Ovary (tissue), 9 donors: ENCODE results near the gene DGKQ. TPM values are rescaled to one million over a fixed set of nuclear protein-coding genes. Genes with fewer than 3 reads are reported as not detected.
A peak's percentile ranks its signal among the peaks of the same experiment; 100 is the strongest.
"Not testable (repeated sequence)": the region's sequence is repeated elsewhere in the genome, so short reads cannot be mapped to it uniquely, and the experiment has no call there.

ENCODE experiments used
- DNase-seq, 5 donors: peaks; one replicate each; pipeline ENCODE4 v3.0.0-alpha.2; 2019 to 2020
- H3K27ac ChIP-seq, 2 donors: fragments of 200-600 bp; one replicate each; pipeline versions ENCODE4 v1.5.1 to v1.8.0; 2019 to 2022
- H3K27me3 ChIP-seq: fragments of 200-600 bp; one replicate; pipeline ENCODE4 v1.8.0; 2022
- H3K36me3 ChIP-seq: fragments of 200-600 bp; sonication (generic); one replicate; pipeline ENCODE4 v1.5.1; 2019
- H3K4me1 ChIP-seq: one replicate; pipeline ENCODE4 v1.8.1; 2013; ENCODE audit warnings: mild to moderate bottlenecking, moderate library complexity; ENCODE audit not compliant: insufficient read depth
- H3K4me3 ChIP-seq: fragments of 200-600 bp; sonication (generic); one replicate; pipeline ENCODE4 v1.5.1; 2017
- H3K9me3 ChIP-seq, 2 donors: fragments of 200-600 bp in 1 of 2; sonication (generic) in 1 of 2; one replicate each; pipeline versions ENCODE4 v1.5.1 to v1.8.1; 2013 to 2019; ENCODE audit warnings: mild to moderate bottlenecking in 1 of 2, moderate library complexity in 1 of 2
- EP300 ChIP-seq: sonication (generic); formaldehyde crosslinking; IDR thresholded peaks from one replicate; pipeline ENCODE4 v1.6.1; 2017; ENCODE audit warnings: antibody characterized with exemption
- POLR2A ChIP-seq: fragments of 450-650 bp; IDR thresholded peaks from one replicate; pipeline ENCODE4 v1.6.1; 2017; ENCODE audit warnings: antibody characterized with exemption, mild to moderate bottlenecking, moderate library complexity
- whole genome bisulfite sequencing, 3 donors: extraction: QIAGEN DNeasy Blood & Tissue Kit in 1 of 3; methylation state at CpG; one replicate each; pipeline versions ENCODE4 v1.1.5 to v1.1.7; 2013 to 2017; 5-methylcytosine and 5-hydroxymethylcytosine counted together
- intact Hi-C, 4 donors: fragments of 100-400 bp; cut with DNase I; formaldehyde crosslinking; loops; one replicate each; pipeline versions ENCODE4 v1.11.0 to v1.15.1; 2022 to 2023
- polyA plus RNA-seq, 2 donors: library from polyadenylated mRNA; stranded (reverse); fragments of 200-250 nt in 1 of 2; fragments of 350-450 nt in 1 of 2; fragmentation: Illumina TruSeq in 1 of 2; extraction: RNeasy Lipid Tissue Mini Kit (QIAGEN cat#74804) in 1 of 2; gene quantifications; one replicate each; pipeline ENCODE4 v1.2.3, GENCODE V29; 2013 to 2014
- total RNA-seq, 7 donors: library from RNA; depleted of rRNA in 2 of 7; stranded (reverse); fragments of >200 nt in 2 of 7; fragmentation: NEBNext Ultra II Directional in 3 of 7; extraction: Animal tissue kit (Norgen Biotek cat#: 25700) in 3 of 7; gene quantifications; one replicate each; pipeline versions ENCODE4 v1.1.0 to v1.2.4, GENCODE V29; 2016 to 2023
- TF ChIP-seq, protein P1 (sequence below), 3 donors: fragments of 450-650 bp in 2 of 3; fragments of 200-600 bp in 1 of 3; IDR thresholded peaks; one replicate each; pipeline versions ENCODE4 v1.5.1 to v1.8.0; 2016 to 2022; ENCODE audit warnings: antibody characterized with exemption in 3 of 3, mild to moderate bottlenecking in 1 of 3
- donor health status: DM: no; HTN: no; CAD: no; lungs with moderate emphysema.
- donor health status: DM: no; HTN: no; CAD: no.
- donor health status: Bipolar disorder and iron deficiency.
- donor health status: DM: yes; HTN: yes; CAD: no.
- donor health status: DM: no; HTN: no; CAD: no.
- donor health status: DM: yes; HTN: yes; CAD: no.

The DGKQ gene
- total and polyA plus RNA-seq, 9 donors: 0.53 to 12.9 (median 6.9) TPM

DNA sequence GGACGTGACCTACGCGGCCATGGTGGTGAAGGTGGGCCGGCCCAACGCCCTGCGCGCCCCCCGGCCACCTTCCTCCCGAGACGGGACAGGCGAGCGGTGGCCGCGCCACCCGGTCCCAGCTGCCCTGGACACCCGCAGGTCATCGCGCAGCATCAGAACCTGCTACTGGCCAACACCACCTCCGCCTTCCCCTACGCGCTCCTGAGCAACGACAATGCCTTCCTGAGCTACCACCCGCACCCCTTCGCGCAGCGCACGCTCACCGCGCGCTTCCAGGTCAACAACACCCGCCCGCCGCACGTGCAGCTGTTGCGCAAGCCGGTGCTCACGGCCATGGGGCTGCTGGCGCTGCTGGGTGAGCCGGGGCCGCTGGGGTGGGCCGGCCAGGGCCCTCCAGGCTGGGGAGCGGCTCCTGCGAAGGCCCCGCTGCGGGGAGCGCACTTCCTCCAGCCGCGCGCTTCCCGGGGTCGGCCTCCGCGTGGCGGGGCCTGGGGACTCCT lies 28.8 kb upstream of the DGKQ start:
- H3K27ac ChIP-seq: no peak overlapping the region
- intact Hi-C loops: no loop called here
- H3K27me3 ChIP-seq: peaks cover 16% of the 10 kb centered on the region
- H3K9me3 ChIP-seq: no peaks in the 10 kb centered on the region
- 2 to 5% (median 4%) methylated on average over 37 to 54 of the region's 54 CpGs for WGBS, 3 donors
- peaks cover 13% of the 10 kb centered on the region for H3K4me1 ChIP-seq
- H3K36me3 ChIP-seq: no peaks in the 10 kb centered on the region
- TF ChIP-seq, protein P1, sequence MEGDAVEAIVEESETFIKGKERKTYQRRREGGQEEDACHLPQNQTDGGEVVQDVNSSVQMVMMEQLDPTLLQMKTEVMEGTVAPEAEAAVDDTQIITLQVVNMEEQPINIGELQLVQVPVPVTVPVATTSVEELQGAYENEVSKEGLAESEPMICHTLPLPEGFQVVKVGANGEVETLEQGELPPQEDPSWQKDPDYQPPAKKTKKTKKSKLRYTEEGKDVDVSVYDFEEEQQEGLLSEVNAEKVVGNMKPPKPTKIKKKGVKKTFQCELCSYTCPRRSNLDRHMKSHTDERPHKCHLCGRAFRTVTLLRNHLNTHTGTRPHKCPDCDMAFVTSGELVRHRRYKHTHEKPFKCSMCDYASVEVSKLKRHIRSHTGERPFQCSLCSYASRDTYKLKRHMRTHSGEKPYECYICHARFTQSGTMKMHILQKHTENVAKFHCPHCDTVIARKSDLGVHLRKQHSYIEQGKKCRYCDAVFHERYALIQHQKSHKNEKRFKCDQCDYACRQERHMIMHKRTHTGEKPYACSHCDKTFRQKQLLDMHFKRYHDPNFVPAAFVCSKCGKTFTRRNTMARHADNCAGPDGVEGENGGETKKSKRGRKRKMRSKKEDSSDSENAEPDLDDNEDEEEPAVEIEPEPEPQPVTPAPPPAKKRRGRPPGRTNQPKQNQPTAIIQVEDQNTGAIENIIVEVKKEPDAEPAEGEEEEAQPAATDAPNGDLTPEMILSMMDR (IDR thresholded peaks at IDR 0.05): no peak
- TF ChIP-seq POLR2A (no peak), EP300 (no peak)
- DNase-seq: peak in 4 of 5 donors; percentile 61 to 79 (median 74)
- no peak overlapping the region for H3K4me3 ChIP-seq

DNA sequence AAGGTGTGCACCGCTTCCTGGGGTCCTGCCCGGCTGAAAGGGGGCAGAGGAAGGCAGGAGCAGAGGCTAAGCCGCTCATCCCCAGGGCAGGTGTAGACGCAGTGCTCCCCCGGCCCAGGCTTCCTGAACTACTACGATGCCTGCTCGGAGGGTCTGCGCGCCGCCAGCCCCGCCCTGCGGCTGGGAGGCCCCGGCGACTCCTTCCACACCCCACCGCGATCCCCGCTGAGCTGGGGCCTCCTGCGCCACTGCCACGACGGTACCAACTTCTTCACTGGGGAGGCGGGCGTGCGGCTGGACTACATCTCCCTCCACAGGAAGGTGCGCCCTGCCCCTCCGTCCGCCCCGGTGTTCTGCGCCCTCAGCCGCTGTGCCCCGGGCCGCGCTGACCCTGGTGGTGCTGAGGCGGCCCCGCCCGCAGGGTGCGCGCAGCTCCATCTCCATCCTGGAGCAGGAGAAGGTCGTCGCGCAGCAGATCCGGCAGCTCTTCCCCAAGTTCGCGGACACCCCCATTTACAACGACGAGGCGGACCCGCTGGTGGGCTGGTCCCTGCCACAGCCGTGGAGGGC lies 28.3 kb upstream of the DGKQ start:
- Histone ChIP-seq H3K4me3 (no peak overlapping the region), H3K27me3 (peaks cover 16% of the 10 kb centered on the region), H3K4me1 (peaks cover 13% of the 10 kb centered on the region), H3K36me3 (no peaks in the 10 kb centered on the region), H3K9me3 (no peaks in the 10 kb centered on the region), H3K27ac (no peak overlapping the region)
- no peak for TF ChIP-seq EP300
- TF ChIP-seq, protein P1 (IDR thresholded peaks at IDR 0.05): no peak
- no peak for TF ChIP-seq POLR2A
- intact Hi-C loops: no loop called here
- 19 to 27% (median 23%) methylated on average over 36 to 48 of the region's 48 CpGs for WGBS, 3 donors
- DNase-seq: no peak

DNA sequence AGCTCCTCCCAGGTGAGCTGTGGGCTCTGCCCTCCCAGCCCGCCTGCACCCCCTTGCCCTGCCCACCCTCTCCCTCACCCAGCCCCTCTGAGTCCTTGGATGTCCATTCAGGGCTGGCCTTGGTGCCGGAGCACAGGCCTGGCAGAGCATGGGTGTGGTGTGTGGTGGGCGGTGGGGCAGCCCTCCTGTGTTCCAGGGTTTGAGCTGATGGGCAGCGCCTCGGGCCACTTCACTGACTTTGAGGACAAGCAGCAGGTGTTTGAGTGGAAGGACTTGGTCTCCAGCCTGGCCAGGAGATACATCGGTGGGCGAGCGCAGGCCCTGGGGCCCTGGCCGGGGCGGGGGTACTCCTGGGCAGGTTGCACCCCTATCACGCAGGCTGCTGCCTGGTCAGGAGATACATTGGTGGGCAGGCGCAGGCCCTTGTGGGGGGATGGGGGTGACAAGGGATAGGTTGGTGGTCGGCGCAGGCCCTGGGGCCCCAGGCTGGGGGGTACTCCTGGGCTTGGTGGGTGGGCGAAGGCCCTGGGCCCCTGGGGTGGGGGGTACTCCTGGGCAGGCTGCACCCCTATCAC lies 27.4 kb upstream of the DGKQ start:
- DNase-seq: no peak
- H3K4me3 ChIP-seq: no peak overlapping the region
- H3K9me3 ChIP-seq: no peaks in the 10 kb centered on the region
- intact Hi-C loops: no loop called here
- no peak overlapping the region for H3K27ac ChIP-seq
- peaks cover 13% of the 10 kb centered on the region for H3K4me1 ChIP-seq
- peaks cover 16% of the 10 kb centered on the region for H3K27me3 ChIP-seq
- TF ChIP-seq POLR2A: no peak
- TF ChIP-seq EP300: no peak
- TF ChIP-seq, protein P1 (IDR thresholded peaks at IDR 0.05): no peak
- H3K36me3 ChIP-seq: no peaks in the 10 kb centered on the region
- WGBS, 3 donors: 82 to 91% (median 84%) methylated on average over 10 to 15 of the region's 15 CpGs

DNA sequence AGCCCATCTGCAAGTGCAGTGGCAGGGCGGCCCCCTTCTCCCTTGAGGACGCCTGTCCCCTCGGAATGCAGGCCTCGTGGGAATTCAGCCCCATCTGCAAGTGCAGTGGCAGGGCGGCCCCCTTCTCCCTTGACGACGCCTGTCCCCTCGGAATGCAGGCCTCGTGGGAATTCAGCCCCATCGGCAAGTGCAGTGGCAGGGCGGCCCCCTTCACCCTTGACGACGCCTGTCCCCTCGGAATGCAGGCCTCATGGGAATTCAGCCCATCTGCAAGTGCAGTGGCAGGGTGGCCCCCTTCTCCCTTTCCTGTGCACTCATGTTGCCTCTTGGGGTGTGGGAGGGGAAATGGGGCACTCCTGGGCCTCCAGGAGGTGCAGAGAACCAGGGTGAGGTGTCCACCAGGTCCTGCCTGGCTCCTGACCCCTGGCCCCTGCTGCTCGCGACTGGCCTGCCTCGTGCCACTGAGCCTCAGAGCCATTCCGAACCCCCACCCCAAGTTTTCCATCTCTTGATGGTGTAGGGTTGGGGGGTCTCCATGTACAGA lies 26.6 kb upstream of the DGKQ start:
- TF ChIP-seq EP300: no peak
- TF ChIP-seq, protein P1 (IDR thresholded peaks at IDR 0.05): no peak
- no peak overlapping the region for H3K27ac ChIP-seq
- no peak for DNase-seq
- H3K36me3 ChIP-seq: no peaks in the 10 kb centered on the region
- WGBS, 3 donors: 52 to 56% (median 53%) methylated on average over 15 to 18 of the region's 18 CpGs
- peaks cover 16% of the 10 kb centered on the region for H3K27me3 ChIP-seq
- no peaks in the 10 kb centered on the region for H3K9me3 ChIP-seq
- H3K4me3 ChIP-seq: no peak overlapping the region
- peaks cover 13% of the 10 kb centered on the region for H3K4me1 ChIP-seq
- intact Hi-C loops: no loop called here

DNA sequence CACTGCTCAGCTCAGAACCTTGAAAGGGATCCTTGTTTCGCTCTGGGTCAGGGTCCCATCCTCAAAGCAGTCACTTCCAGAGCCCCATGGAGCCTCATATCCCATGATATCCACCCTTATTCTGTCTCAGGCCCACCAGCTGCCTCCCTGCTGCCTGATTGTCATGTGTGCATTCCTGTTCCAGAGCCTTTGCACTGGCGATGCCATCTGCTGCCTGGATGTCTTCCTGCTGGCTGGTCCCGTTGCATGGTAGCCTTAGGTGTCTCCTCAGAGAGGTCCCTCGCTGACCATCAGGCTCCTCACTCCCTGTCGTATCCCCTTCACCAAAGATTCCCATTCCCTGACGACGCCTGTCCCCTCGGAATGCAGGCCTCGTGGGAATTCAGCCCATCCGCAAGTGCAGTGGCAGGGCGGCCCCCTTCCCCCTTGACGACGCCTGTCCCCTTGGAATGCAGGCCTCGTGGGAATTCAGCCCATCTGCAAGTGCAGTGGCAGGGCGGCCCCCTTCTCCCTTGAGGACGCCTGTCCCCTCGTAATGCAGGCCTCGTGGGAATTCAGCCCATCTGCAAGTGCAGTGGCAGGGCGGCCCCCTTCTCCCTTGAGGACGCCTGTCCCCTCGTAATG lies 26.0 kb upstream of the DGKQ start:
- intact Hi-C loops, H3K27ac ChIP-seq: not testable (repeated sequence)

More for the DNA sequence above, 26.0 kb upstream of the DGKQ start:
- Histone ChIP-seq H3K27me3 (peaks cover 16% of the 10 kb centered on the region), H3K4me1 (peaks cover 13% of the 10 kb centered on the region)
- WGBS, 3 donors: 51 to 57% (median 55%) methylated on average over 17 to 21 of the region's 21 CpGs
- not testable (repeated sequence) for H3K9me3 ChIP-seq, DNase-seq, H3K4me3 ChIP-seq, H3K36me3 ChIP-seq
